Measurements from ENCODE around the gene HNMT. TPM values are rescaled to one million over a fixed set of nuclear protein-coding genes. Genes with fewer than 3 reads are reported as not detected.

HNMT gene
- total RNA-seq, 1 experiment from 2014 or later: 56.5 TPM

GRCh38 chr2:138032334-138032733, 68.1 kb downstream of the HNMT start:
- intact Hi-C loops (cut with micrococcal nuclease; ENCODE audit: unreplicated experiment): no loop called here
- Mint-ChIP-seq H3K4me3 (ENCODE audit: low read depth, unreplicated experiment) (no peak overlapping the region), H3K36me3 (ENCODE audit: insufficient read depth, unreplicated experiment) (no peaks in the 10 kb centered on the region), H3K9me3 (ENCODE audit: low read depth, unreplicated experiment) (no peaks in the 10 kb centered on the region), H3K27me3 (ENCODE audit: unreplicated experiment) (no peaks in the 10 kb centered on the region), H3K4me1 (ENCODE audit: low read depth, unreplicated experiment) (no peaks in the 10 kb centered on the region), H3K27ac (ENCODE audit: unreplicated experiment) (no peak overlapping the region)
- BruUV-seq (replicated peaks): no TSS peak
- CTCF ChIA-PET: interaction anchor here (1.0 kb wide), 1 partner anchor 10 kb away, joined by 3 read pairs; no protein-coding TSS in a partner anchor
- no peak for TF ChIP-seq CTCF (IDR thresholded peaks at IDR 0.05; ENCODE audit: unreplicated experiment)
- DNase-seq: no peak

GRCh38 chr2:138034536-138034935, 70.3 kb downstream of the HNMT start:
- no peaks in the 10 kb centered on the region for H3K36me3 Mint-ChIP-seq (ENCODE audit: insufficient read depth, unreplicated experiment)

GRCh38 chr2:138035608-138036217, 71.4 kb downstream of the HNMT start:
- TF ChIP-seq CTCF (IDR thresholded peaks at IDR 0.05; ENCODE audit: unreplicated experiment): no peak
- Mint-ChIP-seq H3K4me3 (ENCODE audit: low read depth, unreplicated experiment) (no peak overlapping the region), H3K36me3 (ENCODE audit: insufficient read depth, unreplicated experiment) (no peaks in the 10 kb centered on the region), H3K9me3 (ENCODE audit: low read depth, unreplicated experiment) (no peaks in the 10 kb centered on the region), H3K27ac (ENCODE audit: unreplicated experiment) (no peak overlapping the region), H3K4me1 (ENCODE audit: low read depth, unreplicated experiment) (no peaks in the 10 kb centered on the region), H3K27me3 (ENCODE audit: unreplicated experiment) (no peaks in the 10 kb centered on the region)
- no TSS peak for BruUV-seq (replicated peaks)
- intact Hi-C loops (cut with micrococcal nuclease; ENCODE audit: unreplicated experiment): no loop called here
- CTCF ChIA-PET: no interaction called here
- no peak for DNase-seq

More at GRCh38 chr2:138034536-138034935, 70.3 kb downstream of the HNMT start:
- intact Hi-C loops (cut with micrococcal nuclease; ENCODE audit: unreplicated experiment): no loop called here
- DNase-seq: no peak
- no peaks in the 10 kb centered on the region for H3K9me3 Mint-ChIP-seq (ENCODE audit: low read depth, unreplicated experiment)
- TF ChIP-seq CTCF (IDR thresholded peaks at IDR 0.05; ENCODE audit: unreplicated experiment): no peak
- no peak overlapping the region for H3K27ac Mint-ChIP-seq (ENCODE audit: unreplicated experiment)
- BruUV-seq (replicated peaks): no TSS peak
- H3K4me3 Mint-ChIP-seq (ENCODE audit: low read depth, unreplicated experiment): no peak overlapping the region
- H3K4me1 Mint-ChIP-seq (ENCODE audit: low read depth, unreplicated experiment): no peaks in the 10 kb centered on the region
- no peaks in the 10 kb centered on the region for H3K27me3 Mint-ChIP-seq (ENCODE audit: unreplicated experiment)
- CTCF ChIA-PET: no interaction called here

GRCh38 chr2:138036522-138036921, 72.2 kb downstream of the HNMT start:
- Mint-ChIP-seq H3K27ac (ENCODE audit: unreplicated experiment) (no peak overlapping the region), H3K9me3 (ENCODE audit: low read depth, unreplicated experiment) (no peaks in the 10 kb centered on the region), H3K27me3 (ENCODE audit: unreplicated experiment) (no peaks in the 10 kb centered on the region), H3K36me3 (ENCODE audit: insufficient read depth, unreplicated experiment) (no peaks in the 10 kb centered on the region), H3K4me1 (ENCODE audit: low read depth, unreplicated experiment) (no peaks in the 10 kb centered on the region), H3K4me3 (ENCODE audit: low read depth, unreplicated experiment) (no peak overlapping the region)
- CTCF ChIA-PET: no interaction called here
- no peak for TF ChIP-seq CTCF (IDR thresholded peaks at IDR 0.05; ENCODE audit: unreplicated experiment)
- no TSS peak for BruUV-seq (replicated peaks)
- intact Hi-C loops (cut with micrococcal nuclease; ENCODE audit: unreplicated experiment): no loop called here
- no peak for DNase-seq

Data from Calu3 (cell line).